Activated CD8-positive, alpha-beta memory T cell treated with anti-CD3 and anti-CD28 coated beads for 24 hours (primary cell): ENCODE data around the gene TUBGCP6.
"Not testable (repeated sequence)": the region's sequence is repeated elsewhere in the genome, so short reads cannot be mapped to it uniquely, and the experiment has no call there.

Source experiments
- DNase-seq: peaks from one replicate; pipeline ENCODE4 v3.0.0-alpha.2; 2020

The TUBGCP6 gene

GRCh38 chr22:50179937-50180726, 64.7 kb downstream of the TUBGCP6 start:
- DNase-seq = no peak

DNA sequence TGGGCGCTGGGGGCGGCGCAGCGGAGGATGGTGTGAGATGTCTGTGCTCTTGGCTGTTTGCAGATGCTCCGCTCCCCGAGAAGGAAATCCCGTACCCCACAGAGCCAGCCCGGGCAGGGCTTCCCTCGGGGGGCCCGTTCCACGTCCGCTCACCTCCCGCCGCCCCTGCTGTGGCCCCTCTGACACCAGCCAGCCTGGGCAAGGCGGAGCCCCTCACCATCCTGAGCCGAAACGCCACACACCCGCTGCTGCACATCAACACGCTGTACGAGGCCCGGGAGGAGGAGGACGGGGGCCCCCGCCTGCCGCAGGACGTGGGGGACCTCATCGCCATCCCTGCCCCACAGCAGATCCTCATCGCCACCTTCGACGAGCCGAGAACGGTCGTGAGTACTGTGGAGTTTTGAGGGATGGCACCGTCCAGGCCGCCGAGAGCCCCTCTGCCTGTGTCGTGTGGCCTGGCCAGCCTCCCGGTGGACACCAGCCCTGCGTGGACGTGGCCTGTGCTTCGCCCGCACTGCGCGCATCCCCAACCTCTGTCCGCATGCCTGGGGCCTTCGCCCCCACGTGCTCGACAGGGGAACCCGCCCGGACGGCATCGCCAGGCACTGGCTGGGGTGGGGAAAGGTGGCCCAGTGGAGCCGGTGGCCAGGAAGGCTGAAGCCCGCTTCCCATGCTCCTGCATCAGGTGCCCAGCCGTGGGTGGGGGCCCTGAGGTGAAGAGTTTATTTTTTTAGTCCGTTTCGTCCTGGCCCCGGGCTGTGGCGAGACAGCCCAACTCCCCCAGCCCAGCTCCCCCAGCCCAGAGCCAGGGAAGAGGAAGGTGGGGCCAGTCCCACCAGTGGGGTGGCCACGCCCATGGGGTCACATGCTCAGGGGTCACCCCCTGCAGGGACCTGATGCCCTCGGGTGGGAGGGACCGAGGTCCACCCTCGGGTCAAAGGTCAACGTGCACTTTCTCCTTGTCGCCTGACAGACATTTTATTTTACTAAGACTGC, 65.7 kb downstream of the TUBGCP6 start:
- no peak for DNase-seq

DNA sequence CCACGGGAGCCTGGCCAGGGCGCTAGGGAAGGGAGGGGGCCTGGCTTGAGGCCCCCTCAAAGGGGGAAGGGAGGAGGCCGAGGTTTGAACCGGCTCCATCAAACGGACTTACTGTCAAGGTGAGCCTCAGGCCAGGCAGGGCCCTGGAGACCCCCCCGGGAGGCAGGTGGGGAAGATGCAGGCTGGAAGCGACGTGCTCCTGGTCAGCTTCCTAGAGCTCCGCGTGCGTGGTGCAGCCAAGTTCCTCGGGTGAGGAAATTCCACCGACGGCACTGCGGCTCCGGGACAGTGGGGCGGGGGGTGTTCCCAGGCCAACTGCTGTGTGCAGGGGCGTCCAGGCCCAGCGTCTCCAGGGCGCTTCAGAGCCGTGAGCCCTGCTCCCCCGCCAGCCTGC, 66.4 kb downstream of the TUBGCP6 start:
- no peak for DNase-seq

GRCh38 chr22:50177537-50178470, 67.0 kb downstream of the TUBGCP6 start:
- no peak for DNase-seq

GRCh38 chr22:50176850-50177536, 67.8 kb downstream of the TUBGCP6 start:
- DNase-seq = no peak

DNA sequence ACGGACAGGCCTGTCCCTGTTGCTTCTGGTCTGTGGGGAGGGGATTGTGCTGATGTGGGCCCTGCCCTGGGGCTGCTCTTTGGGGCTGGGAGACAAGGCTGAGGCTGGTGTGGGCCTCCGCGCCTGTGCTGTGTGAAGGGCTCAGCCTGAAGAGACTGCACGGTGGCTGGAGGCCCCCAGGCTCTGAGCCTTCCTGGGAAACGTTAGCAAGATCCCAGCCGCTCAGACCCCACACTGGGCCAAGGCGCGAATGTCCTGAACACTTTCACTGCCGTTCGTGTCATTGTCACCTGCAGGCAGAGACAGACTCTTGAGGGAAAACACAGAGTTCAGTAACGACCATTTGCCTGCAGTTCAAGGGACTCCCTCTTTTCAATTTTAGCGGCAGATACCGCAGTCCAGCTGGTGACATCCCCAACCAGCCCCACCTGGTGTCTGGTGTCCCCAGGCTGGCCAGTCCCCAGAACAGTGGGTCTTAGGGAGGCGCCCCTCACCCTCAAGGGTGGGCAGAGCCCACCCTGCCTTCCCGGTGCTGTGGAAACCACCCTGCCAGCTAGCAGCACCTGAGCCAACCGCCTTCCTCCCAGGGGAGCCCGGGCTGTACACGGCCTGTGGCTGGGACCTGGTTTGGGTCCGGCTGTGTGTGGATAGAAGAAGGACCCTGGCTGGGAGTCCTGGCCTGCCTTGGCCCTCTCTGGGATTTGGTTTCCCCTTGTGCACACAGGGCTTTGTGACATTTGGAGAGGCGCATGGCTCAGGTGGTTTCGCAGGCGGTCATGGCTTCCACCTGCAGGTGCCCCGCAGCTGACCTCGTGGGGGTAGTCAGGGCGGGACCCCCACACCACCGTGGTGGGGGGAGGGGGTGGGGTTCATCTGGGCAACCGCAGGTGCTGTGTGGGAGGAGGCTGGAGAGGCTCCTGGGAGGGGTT, 68.6 kb downstream of the TUBGCP6 start:
- DNase-seq = no peak

GRCh38 chr22:50175191-50175461, 69.7 kb downstream of the TUBGCP6 start:
- no peak for DNase-seq

- no peak for DNase-seq
Measured at GRCh38 chr22:50174382-50175190, 70.2 kb downstream of the TUBGCP6 start.

GRCh38 chr22:50173983-50174355, 70.9 kb downstream of the TUBGCP6 start:
- DNase-seq = no peak

- DNase-seq = no peak
Measured at GRCh38 chr22:50173311-50173982, 71.4 kb downstream of the TUBGCP6 start.

DNA sequence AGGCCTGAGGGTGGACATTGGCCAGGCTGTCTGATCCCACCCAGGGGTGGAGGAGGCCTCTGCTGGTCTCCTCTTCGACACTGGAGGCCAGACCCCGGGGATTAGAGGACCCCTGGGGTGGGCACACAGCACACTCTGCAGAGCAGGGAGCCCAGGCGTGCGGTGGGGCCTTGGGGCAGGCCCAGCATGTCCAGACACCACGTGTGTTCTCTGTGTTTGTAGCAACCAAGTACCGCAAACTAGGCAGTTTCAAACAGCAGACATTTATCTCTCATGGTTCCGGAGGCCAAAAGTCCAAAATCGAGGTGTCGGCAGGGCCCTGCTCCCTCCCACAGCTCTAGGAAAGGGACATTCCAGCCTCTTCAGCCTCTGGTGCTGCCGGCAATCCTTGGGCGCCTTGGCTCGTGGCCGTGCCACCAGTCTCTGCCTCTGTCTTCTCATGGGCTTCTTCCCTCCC, 72.8 kb downstream of the TUBGCP6 start:
- no peak for DNase-seq

DNA sequence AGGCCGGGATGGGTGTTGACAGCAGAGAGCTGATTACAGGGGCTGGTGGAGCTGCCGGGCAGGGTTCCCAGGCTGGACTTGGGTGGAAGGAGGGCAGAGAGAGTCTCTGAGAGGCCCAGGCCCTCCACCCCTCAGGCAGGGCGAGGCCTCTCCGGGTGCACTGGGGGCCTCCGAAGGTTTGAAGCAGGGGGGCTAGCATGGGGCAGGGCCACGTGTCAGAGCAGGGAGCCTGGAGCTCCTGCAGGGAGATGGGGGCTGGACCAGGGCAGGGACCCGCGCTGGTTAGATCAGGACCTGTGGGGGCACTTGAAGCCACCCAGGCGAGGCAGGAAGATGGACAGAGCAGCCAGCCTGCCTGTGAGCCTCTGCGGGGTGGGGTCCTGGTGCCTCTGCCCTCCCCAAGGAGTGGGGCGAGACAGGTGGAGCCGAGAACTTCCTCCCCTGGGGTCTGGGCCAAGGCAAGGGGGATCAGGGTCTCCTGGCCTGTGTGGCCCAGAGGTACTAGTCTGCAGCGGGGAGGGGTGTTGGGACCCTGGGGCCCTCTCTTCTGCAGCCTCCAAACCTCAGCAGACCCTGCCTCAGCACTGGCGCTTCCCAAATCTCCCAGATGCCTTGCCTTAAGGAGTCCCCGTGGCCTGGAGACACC, 73.4 kb downstream of the TUBGCP6 start:
- DNase-seq = no peak

- DNase-seq = no peak
Measured at GRCh38 chr22:50170453-50171318, 74.1 kb downstream of the TUBGCP6 start, which contains the start of gene PANX2. TSS of gene PANX2 (plus strand) at chr22:50170731. CDS start at chr22:50170731, 0 bp downstream.

GRCh38 chr22:50169774-50170341, 75.0 kb downstream of the TUBGCP6 start:
- DNase-seq = peak; percentile 84

GRCh38 chr22:50169181-50169759, 75.6 kb downstream of the TUBGCP6 start:
- DNase-seq = no peak

GRCh38 chr22:50168490-50169180, 76.2 kb downstream of the TUBGCP6 start:
- not testable (repeated sequence) for DNase-seq
